GM21528 (cell line): Measurements from ENCODE around the gene FUBP3.

Experiments
- ATAC-seq: cut with Tn5 transposase; IDR thresholded peaks from one replicate; pipeline ENCODE4 v1.9.1; 2021; ENCODE audit warnings: mild to moderate bottlenecking, moderate library complexity; ENCODE audit not compliant: unreplicated experiment, low FRiP score

FUBP3 gene

DNA sequence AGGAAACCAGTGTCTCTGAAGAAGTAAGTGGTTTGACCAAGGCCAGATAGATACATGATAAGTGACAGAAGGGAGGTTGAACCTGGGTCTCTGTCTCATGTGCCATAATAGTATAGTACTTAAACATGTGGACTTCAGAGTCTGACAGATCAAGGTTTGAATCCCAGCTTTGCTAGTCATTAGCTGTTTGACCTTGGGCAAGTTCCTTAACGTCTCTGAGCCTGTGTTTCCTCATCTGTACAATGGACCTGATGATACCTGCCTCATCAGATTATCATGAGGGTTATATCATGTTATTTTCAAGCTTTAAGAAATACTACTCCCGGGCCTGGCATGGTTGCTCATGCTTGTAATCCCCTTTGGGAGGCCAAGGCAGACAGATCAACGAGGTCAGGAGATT is 24.9 kb downstream of the FUBP3 start:
- no peak for ATAC-seq

DNA sequence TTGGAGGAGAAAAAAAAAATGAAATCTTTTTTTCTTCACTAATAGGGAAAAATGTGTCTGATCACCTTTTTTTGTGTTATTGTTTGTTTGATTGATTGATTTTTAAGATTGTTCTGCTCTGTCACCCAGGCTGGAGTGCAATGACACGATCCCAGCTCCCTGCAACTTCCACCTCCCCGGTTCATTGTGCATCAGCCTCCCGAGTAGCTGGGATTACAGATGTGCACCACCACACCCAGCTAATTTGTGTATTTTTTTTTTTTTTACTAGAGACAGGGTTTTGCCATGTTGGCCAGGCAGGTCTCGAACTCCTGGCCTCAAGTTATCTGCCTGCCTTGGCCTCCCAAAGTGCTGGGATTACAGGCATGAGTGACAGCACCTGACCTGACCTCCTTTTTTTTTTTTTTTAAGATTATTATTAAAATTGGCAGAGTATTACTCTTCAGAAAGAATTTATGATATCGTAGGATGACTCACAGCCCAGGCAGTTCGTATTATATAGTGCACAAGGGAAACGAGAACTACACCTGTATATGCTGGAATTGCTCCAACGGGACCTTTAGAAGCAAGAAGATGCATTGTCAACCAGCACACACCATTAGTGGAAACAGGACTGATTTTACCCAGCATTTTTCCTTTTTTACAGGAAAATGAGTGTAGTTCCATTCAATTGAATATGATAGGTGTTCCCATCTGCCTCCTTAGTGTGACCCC is 27.7 kb downstream of the FUBP3 start:
- ATAC-seq: no peak

GRCh38 chr9:130607640-130608420 is 28.5 kb downstream of the FUBP3 start:
- ATAC-seq: no peak

- ATAC-seq: no peak
Measured at GRCh38 chr9:130608554-130609134, 29.3 kb downstream of the FUBP3 start.

DNA sequence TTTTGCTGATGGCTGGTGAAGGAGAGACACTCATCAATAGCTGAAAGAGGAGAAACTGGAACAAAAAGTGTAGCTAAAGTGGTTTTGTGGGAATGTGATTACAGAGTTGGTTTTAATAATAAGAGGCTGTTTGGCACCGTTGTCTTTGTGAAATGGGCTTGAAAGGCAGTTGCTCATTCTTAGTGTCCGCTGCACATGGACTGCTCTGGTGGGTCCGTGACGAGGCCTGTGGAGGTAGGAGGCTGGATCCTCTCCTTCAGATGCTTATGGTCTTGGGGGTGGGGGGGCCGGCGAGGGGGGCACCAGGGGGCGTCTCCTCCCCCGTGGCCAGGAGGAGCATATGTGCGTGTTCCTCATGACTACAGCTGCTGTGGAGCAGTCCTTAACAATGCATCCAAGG is 29.8 kb downstream of the FUBP3 start:
- ATAC-seq: no peak

DNA sequence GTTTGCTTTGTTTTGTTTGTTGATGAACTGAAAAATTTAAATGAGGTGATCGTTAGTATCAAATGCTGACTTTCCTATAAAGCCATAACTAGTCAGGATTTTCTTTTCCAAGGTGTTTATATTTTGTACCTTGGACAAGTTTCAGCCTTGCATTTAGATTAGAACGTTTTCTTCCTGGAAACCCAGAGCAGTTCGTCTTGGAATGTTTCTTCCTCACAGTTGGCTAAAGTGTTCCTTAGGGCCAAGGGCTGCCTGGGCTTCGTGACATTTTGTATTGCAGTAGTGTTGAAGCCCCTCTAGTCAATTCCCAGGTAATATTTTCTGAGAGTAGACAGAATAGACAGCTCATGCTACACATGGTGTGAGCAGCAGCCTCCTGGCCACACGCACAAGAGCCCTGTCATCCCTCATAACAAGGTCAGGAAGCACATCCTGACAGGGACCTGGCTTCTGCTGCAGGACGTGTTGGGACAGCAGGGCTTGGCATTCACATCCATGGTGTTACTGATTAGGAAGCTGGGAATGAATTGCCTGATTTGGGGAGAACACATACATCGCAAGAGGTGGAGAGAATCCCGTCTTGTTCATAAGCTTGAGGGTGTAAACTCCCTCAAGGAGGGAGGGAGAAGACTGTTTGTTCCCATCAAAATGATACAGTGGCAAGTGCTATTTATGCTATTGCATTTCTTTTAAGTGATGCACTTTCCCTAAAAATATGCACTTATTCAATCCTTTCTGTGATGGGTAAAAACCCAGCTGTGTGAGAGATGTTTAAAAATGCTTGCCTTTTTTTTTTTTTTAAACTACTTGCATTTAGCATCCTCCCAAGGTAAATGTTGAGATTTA is 31.7 kb downstream of the FUBP3 start:
- ATAC-seq: no peak

GRCh38 chr9:130616451-130616850 is 37.1 kb downstream of the FUBP3 start:
- no peak for ATAC-seq

GRCh38 chr9:130623466-130623865 is 44.1 kb downstream of the FUBP3 start:
- ATAC-seq: no peak

- no peak for ATAC-seq
Measured at GRCh38 chr9:130624154-130624553, 44.8 kb downstream of the FUBP3 start.

- ATAC-seq: no peak
Measured at GRCh38 chr9:130626249-130626996, 47.0 kb downstream of the FUBP3 start.

DNA sequence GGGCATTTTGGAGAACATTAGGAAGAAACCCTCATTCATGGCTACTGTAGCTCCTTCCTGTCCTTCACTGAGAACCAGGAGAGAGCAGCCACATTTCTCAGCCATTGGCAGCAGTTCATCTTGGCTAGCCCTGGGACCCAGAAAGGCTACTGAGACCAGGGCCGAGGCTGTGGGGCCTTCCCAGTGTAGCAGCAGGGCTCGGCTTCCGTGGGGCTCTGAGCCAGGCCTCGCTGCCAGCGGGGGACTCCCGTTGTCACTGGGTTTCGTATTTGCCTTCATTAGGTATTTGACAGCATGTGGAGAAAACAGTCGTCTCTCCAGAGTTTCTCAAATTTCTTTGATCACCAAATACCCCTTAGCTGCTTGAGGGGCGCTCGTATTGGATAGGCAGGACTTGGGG is 47.7 kb downstream of the FUBP3 start:
- ATAC-seq: no peak

DNA sequence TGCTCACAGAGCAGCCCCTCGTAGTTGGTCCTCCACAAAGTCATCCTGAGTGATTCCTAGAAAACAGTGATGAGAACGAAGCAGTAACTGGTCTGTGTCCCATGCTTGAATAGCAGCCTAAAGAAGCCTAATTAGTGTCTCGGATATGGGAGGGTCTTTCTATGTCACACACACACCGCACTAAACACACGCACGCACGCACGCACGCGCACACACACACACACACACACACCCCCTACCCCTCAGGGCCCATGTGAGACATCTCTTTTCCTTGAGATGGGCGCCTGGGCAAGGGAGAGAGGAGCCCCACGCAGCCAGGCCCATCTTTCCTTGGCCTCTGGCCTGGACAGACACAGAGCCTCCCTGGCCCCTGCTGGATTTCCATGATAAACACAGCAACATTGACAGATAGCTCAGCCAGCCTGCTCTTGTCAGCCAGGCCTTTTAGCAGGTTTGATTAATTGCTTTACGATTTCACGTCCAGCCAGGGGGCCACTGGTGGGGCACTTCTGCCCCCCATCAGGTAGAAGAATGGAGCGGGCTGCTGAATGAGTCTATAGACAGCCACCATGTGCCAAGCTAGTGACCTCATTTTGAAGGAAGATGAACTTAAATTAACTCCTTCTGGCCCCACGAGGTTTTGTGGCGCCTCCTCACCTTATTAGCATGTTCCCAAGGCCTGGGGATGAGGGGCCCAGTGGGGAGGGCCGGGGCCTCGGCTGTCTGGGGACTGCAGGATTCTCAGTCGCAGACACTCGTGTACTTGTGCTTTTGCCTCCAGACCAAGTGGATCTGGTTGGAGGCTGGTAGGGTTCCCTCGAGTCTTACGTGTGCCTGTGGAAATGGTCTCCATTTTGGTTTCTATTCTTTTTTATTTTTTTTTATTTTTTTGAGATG is 48.8 kb downstream of the FUBP3 start:
- ATAC-seq: no peak

GRCh38 chr9:130629443-130630070 is 50.2 kb downstream of the FUBP3 start:
- no peak for ATAC-seq

DNA sequence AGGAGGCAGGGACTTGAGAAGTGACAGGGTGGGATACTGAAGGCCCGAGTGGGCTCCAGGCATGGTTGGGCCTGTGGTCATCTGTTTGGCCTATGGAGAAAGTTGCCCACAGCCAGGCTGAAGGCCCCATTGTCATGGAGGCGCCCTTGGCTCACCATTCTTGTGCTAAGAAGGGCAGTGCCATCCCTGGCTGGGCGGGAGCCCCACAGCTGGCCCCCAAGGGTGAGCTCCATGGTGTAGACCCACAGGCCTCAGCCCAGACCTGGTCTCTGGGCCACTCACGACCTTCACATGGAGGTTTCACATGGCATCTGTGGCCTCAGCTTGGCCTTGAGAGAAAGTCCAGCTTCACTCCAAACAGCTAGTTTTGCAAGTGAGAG is 50.7 kb downstream of the FUBP3 start:
- no peak for ATAC-seq

- ATAC-seq: no peak
Measured at GRCh38 chr9:130630506-130631330, 51.3 kb downstream of the FUBP3 start.

GRCh38 chr9:130631331-130632080 is 52.1 kb downstream of the FUBP3 start:
- no peak for ATAC-seq

GRCh38 chr9:130632081-130632710 is 52.8 kb downstream of the FUBP3 start:
- no peak for ATAC-seq
